Neural cell (in vitro differentiated cells): ENCODE measurements around the gene YIPF1. TPM values are rescaled to one million over a fixed set of nuclear protein-coding genes. Genes with fewer than 3 reads are reported as not detected.

Experiments used
- H2AFZ ChIP-seq: fragments of 200-600, 300-800 bp; sonication (generic), shearing (Covaris generic); 2 replicates; pipeline ENCODE4 v1.6.0; 2014; ENCODE audit warnings: low read depth, mild to moderate bottlenecking, antibody characterized with exemption, low read length, moderate library complexity
- H3F3A ChIP-seq: fragments of 200-600 bp; shearing (Covaris generic); 2 replicates; pipeline ENCODE4 v1.6.1; 2016; ENCODE audit warnings: mild to moderate bottlenecking, moderate library complexity, mixed read lengths, antibody characterized with exemption, low read length; ENCODE audit not compliant: insufficient read depth, poor library complexity, severe bottlenecking
- H3K27ac ChIP-seq: fragments of 200-600, 300-800 bp; sonication (generic), shearing (Covaris generic); 2 replicates; pipeline ENCODE4 v1.5.1; 2014; ENCODE audit warnings: mild to moderate bottlenecking, low read length, moderate library complexity
- H3K27me3 ChIP-seq: fragments of 300-800, 200-600 bp; sonication (generic), shearing (Covaris generic); 2 replicates; pipeline ENCODE4 v1.6.0; 2014; ENCODE audit warnings: mild to moderate bottlenecking, low read depth, low read length, moderate library complexity; ENCODE audit not compliant: insufficient read depth
- H3K36me3 ChIP-seq: fragments of 300-800, 200-600 bp; sonication (generic), shearing (Covaris generic); 2 replicates; pipeline ENCODE4 v1.5.1; 2014; ENCODE audit warnings: mild to moderate bottlenecking, antibody characterized with exemption, low read length, moderate library complexity; ENCODE audit not compliant: insufficient read depth
- H3K4me2 ChIP-seq: fragments of 300-800, 200-600 bp; sonication (generic), shearing (Covaris generic); 2 replicates; pipeline ENCODE4 v1.6.0; 2014; ENCODE audit warnings: mild to moderate bottlenecking, low read length
- H3K4me3 ChIP-seq: fragments of 300-800, 200-600 bp; sonication (generic), shearing (Covaris generic); 2 replicates; pipeline ENCODE4 v1.5.1; 2014; ENCODE audit warnings: mild to moderate bottlenecking, low read length, moderate library complexity
- H3K79me2 ChIP-seq: fragments of 200-600 bp; shearing (Covaris generic); replicated peaks from 2 replicates; pipeline ENCODE4 v1.6.0; 2014; ENCODE audit warnings: mild to moderate bottlenecking, low read length, moderate library complexity; ENCODE audit not compliant: insufficient read depth
- H3K9ac ChIP-seq: fragments of 300-800, 200-600 bp; sonication (generic), shearing (Covaris generic); 2 replicates; pipeline ENCODE4 v1.6.1; 2016; ENCODE audit warnings: mild to moderate bottlenecking, low read length, mixed read lengths
- H3K9me2 ChIP-seq: fragments of 200-600 bp; shearing (Covaris generic); 2 replicates; pipeline ENCODE4 v1.6.1; 2016; ENCODE audit warnings: mild to moderate bottlenecking, low read length, mixed read lengths; ENCODE audit not compliant: insufficient read depth
- H3K9me3 ChIP-seq: fragments of 200-600, 300-800 bp; sonication (generic), shearing (Covaris generic); 2 replicates; pipeline ENCODE4 v1.6.1; 2016; ENCODE audit warnings: mild to moderate bottlenecking, mixed run types, low read length, moderate library complexity, mixed read lengths
- H4K20me1 ChIP-seq: fragments of 200-600 bp; shearing (Covaris generic); 2 replicates; pipeline ENCODE4 v1.6.1; 2016; ENCODE audit warnings: mild to moderate bottlenecking, mixed run types; ENCODE audit not compliant: insufficient read depth
- EP300 ChIP-seq: fragments of 450-650 bp; conservative IDR thresholded peaks from 2 replicates; pipeline ENCODE4 v1.6.1; 2014; ENCODE audit warnings: antibody characterized with exemption, mild to moderate bottlenecking, moderate library complexity; ENCODE audit not compliant: poor library complexity, severe bottlenecking
- EZH2 ChIP-seq: fragments of 200-600, 300-800 bp; shearing (Covaris generic), sonication (generic); IDR thresholded peaks from 2 replicates; pipeline ENCODE4 v1.6.1; 2014; ENCODE audit warnings: antibody characterized with exemption, low read length, borderline replicate concordance, mild to moderate bottlenecking; ENCODE audit not compliant: insufficient read depth, poor library complexity, severe bottlenecking
- MXI1 ChIP-seq: fragments of 450-650 bp; conservative IDR thresholded peaks from 2 replicates; pipeline ENCODE4 v1.6.1; 2014; ENCODE audit warnings: antibody characterized with exemption, mild to moderate bottlenecking; ENCODE audit not compliant: poor library complexity, severe bottlenecking
- POLR2AphosphoS5 ChIP-seq: IDR thresholded peaks from 2 replicates; pipeline ENCODE4 v1.6.1; 2012
- RAD21 ChIP-seq: fragments of 450-650 bp; conservative IDR thresholded peaks from 2 replicates; pipeline ENCODE4 v1.6.1; 2014; ENCODE audit warnings: antibody characterized with exemption, mild to moderate bottlenecking, moderate library complexity
- REST ChIP-seq: IDR thresholded peaks from 2 replicates; pipeline ENCODE4 v1.6.1; 2012; ENCODE audit warnings: borderline replicate concordance
- SMC3 ChIP-seq: fragments of 450-650 bp; conservative IDR thresholded peaks from 2 replicates; pipeline ENCODE4 v1.6.1; 2014; ENCODE audit warnings: antibody characterized with exemption, mild to moderate bottlenecking, moderate library complexity; ENCODE audit not compliant: poor library complexity
- TAF1 ChIP-seq: IDR thresholded peaks from 2 replicates; pipeline ENCODE4 v1.6.1; 2012; ENCODE audit warnings: low read depth
- polyA plus RNA-seq: library from polyadenylated mRNA; depleted of rRNA; stranded (reverse); fragments of >200 nt; gene quantifications from 2 replicates; pipeline ENCODE4 v1.2.3, GENCODE V29; 2014
- TF ChIP-seq, protein P1 (sequence below): fragments of 450-650 bp; IDR thresholded peaks from 2 replicates; pipeline ENCODE4 v1.5.1; 2014; ENCODE audit warnings: antibody characterized with exemption, mild to moderate bottlenecking, moderate library complexity; ENCODE audit not compliant: poor library complexity, severe bottlenecking

YIPF1 gene
- polyA plus RNA-seq, 1 donor from 2014 or later = 45.0 TPM

- Histone ChIP-seq H3K9me2 (no peaks in the 10 kb centered on the region), H2AFZ (no peak overlapping the region), H3K4me3 (no peak overlapping the region), H3K27me3 (no peaks in the 10 kb centered on the region), H4K20me1 (no peaks in the 10 kb centered on the region), H3K4me2 (no peak overlapping the region), H3K9ac (no peak overlapping the region), H3K9me3 (no peaks in the 10 kb centered on the region), H3K36me3 (no peaks in the 10 kb centered on the region), H3K79me2 (no peaks in the 10 kb centered on the region), H3K27ac (no peak overlapping the region), H3F3A (no peaks in the 10 kb centered on the region)
- TF ChIP-seq MXI1 = no peak
- no peak for TF ChIP-seq SMC3
- no peak for TF ChIP-seq POLR2AphosphoS5
- no peak for TF ChIP-seq TAF1
- TF ChIP-seq EZH2 = no peak
These were observed 21.8 kb upstream of the YIPF1 start for GRCh38 chr1:53911442-53911841.

- H3K9me3 ChIP-seq = no peaks in the 10 kb centered on the region
- no peak overlapping the region for H3K4me2 ChIP-seq
These were observed 20.3 kb upstream of the YIPF1 start for GRCh38 chr1:53909946-53910345.

DNA sequence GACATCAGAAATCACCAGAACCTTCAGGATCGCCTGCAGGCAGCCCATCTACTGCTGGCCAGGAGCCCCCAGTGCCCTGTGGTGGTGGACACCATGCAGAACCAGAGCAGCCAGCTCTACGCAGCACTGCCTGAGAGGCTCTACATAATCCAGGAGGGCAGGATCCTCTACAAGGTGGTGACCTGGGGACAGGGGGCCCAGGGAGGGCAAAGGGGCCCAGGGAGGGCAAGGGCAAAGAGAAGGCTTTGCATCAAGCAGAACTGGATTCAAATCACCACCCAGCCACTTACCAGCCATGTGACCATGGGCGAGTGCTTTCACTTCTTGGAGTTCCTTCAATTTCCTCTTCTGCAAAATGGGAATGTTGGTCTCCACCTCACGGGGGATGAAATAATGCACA, 16.5 kb upstream of the YIPF1 start:
- no peak for TF ChIP-seq MXI1
- no peak for TF ChIP-seq RAD21
- TF ChIP-seq TAF1 = no peak
- TF ChIP-seq EZH2 = no peak
- no peak for TF ChIP-seq EP300
- TF ChIP-seq SMC3 = no peak
- TF ChIP-seq, protein P1, sequence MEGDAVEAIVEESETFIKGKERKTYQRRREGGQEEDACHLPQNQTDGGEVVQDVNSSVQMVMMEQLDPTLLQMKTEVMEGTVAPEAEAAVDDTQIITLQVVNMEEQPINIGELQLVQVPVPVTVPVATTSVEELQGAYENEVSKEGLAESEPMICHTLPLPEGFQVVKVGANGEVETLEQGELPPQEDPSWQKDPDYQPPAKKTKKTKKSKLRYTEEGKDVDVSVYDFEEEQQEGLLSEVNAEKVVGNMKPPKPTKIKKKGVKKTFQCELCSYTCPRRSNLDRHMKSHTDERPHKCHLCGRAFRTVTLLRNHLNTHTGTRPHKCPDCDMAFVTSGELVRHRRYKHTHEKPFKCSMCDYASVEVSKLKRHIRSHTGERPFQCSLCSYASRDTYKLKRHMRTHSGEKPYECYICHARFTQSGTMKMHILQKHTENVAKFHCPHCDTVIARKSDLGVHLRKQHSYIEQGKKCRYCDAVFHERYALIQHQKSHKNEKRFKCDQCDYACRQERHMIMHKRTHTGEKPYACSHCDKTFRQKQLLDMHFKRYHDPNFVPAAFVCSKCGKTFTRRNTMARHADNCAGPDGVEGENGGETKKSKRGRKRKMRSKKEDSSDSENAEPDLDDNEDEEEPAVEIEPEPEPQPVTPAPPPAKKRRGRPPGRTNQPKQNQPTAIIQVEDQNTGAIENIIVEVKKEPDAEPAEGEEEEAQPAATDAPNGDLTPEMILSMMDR = no peak
- TF ChIP-seq REST = no peak
- no peak for TF ChIP-seq POLR2AphosphoS5
- no peaks in the 10 kb centered on the region for H3K9me2 ChIP-seq
- no peak overlapping the region for H2AFZ ChIP-seq
- H3K4me2 ChIP-seq = no peak overlapping the region
- no peaks in the 10 kb centered on the region for H3F3A ChIP-seq
- H3K9me3 ChIP-seq = no peaks in the 10 kb centered on the region
- no peaks in the 10 kb centered on the region for H4K20me1 ChIP-seq
- no peak overlapping the region for H3K4me3 ChIP-seq
- no peak overlapping the region for H3K27ac ChIP-seq
- H3K9ac ChIP-seq = no peak overlapping the region
- H3K27me3 ChIP-seq = no peaks in the 10 kb centered on the region
- H3K36me3 ChIP-seq = no peaks in the 10 kb centered on the region
- no peaks in the 10 kb centered on the region for H3K79me2 ChIP-seq

More at GRCh38 chr1:53909946-53910345, 20.3 kb upstream of the YIPF1 start:
- Histone ChIP-seq H3K27ac (no peak overlapping the region), H3K27me3 (no peaks in the 10 kb centered on the region), H4K20me1 (no peaks in the 10 kb centered on the region), H3K79me2 (no peaks in the 10 kb centered on the region), H3K9ac (no peak overlapping the region), H3K4me3 (no peak overlapping the region), H3F3A (no peaks in the 10 kb centered on the region), H3K36me3 (no peaks in the 10 kb centered on the region), H3K9me2 (no peaks in the 10 kb centered on the region), H2AFZ (no peak overlapping the region)
- TF ChIP-seq POLR2AphosphoS5 (no peak), RAD21 (no peak)
